HCT116 (cell line): ENCODE results near the gene ACD. TPM values are rescaled to one million over a fixed set of nuclear protein-coding genes. Genes with fewer than 3 reads are reported as not detected.
A peak's percentile ranks its signal among the peaks of the same experiment; 100 is the strongest.

Source experiments
- ATAC-seq: fragments of 200-7000 bp; cut with Tn5 transposase; 2 replicates; pipeline ENCODE4 v1.9.1; 2020; ENCODE audit warnings: mild to moderate bottlenecking, moderate library complexity
- BruUV-seq: library from RNA; stranded (reverse); fragments of 400-500 nt; replicated peaks from 2 replicates; lab custom pipeline; 2021; lab: Mats Ljungman, UMichigan
- CTCF ChIA-PET: fragments of 300-600 bp; sonication (Branson Sonifier 250); formaldehyde crosslinking; loops from one replicate; lab custom pipeline; 2021; ENCODE audit warnings: antibody characterized with exemption; lab: Charles Lee
- POLR2A ChIA-PET: fragments of 300-600, 350-600 bp; sonication (Branson Sonifier 250); formaldehyde crosslinking; loops from one replicate; lab custom pipeline; 2021; ENCODE audit warnings: antibody characterized with exemption; lab: Charles Lee
- RAD21 ChIA-PET, 2 experiments: fragments of 300-600 bp; sonication (Branson Sonifier 250); formaldehyde crosslinking; loops; one replicate each; lab custom pipeline; 2023; ENCODE audit warnings: low total read pairs in 2 of 2; ENCODE audit not compliant: uncharacterized antibody in 2 of 2, unreplicated experiment in 2 of 2, low non-redundant PET in 1 of 2; lab: Charles Lee
- DNase-seq: peaks from one replicate; pipeline ENCODE4 v3.0.0-alpha.2; 2010; ENCODE audit warnings: low read depth, low spot score
- H2AFZ ChIP-seq: fragments of 200-600 bp; shearing (Covaris generic), sonication (generic); 2 replicates; pipeline ENCODE4 v1.6.1; 2017; ENCODE audit warnings: low read depth, mixed run types, mixed read lengths, antibody characterized with exemption, low read length; ENCODE audit not compliant: poor library complexity, severe bottlenecking
- H3K27ac ChIP-seq: 2 replicates; pipeline ENCODE4 v1.5.1; 2012; ENCODE audit warnings: low read depth, low read length
- H3K27me3 ChIP-seq: fragments of 200-600 bp; sonication (generic); 2 replicates; pipeline ENCODE4 v1.6.1; 2016; ENCODE audit warnings: mixed run types, low read length, mixed read lengths; ENCODE audit not compliant: insufficient read depth
- H3K36me3 ChIP-seq, 2 experiments: fragments of 200-500 bp in 1 of 2; fragments of 200-600 bp in 1 of 2; sonication (Bioruptor generic) in 1 of 2; sonication (generic) in 1 of 2; 2 replicates each; pipeline versions ENCODE4 v1.5.1 to v1.6.1; 2014 to 2016; ENCODE audit warnings: low read length in 2 of 2, inconsistent platforms in 1 of 2, mixed read lengths in 1 of 2, mixed run types in 1 of 2; ENCODE audit not compliant: insufficient read depth in 2 of 2, control insufficient read depth in 1 of 2
- H3K4me1 ChIP-seq, 2 experiments: fragments of 200-600 bp in 1 of 2; sonication (generic) in 1 of 2; 2 replicates each; pipeline versions ENCODE4 v1.5.1 to v1.6.1; 2012 to 2017; ENCODE audit warnings: low read length in 2 of 2, inconsistent platforms in 1 of 2, mild to moderate bottlenecking in 1 of 2, mixed read lengths in 1 of 2, mixed run types in 1 of 2, moderate library complexity in 1 of 2; ENCODE audit not compliant: insufficient read depth in 2 of 2, control insufficient read depth in 1 of 2
- H3K4me2 ChIP-seq: fragments of 200-600 bp; sonication (generic); 2 replicates; pipeline ENCODE4 v1.6.1; 2017; ENCODE audit warnings: mixed run types, low read length, mixed read lengths
- H3K4me3 ChIP-seq, 2 experiments: fragments of 200-600 bp in 1 of 2; sonication (generic) in 1 of 2; replicated peaks in 1 of 2; 2 replicates each; pipeline ENCODE4 v1.5.1; 2011 to 2016; ENCODE audit warnings: low read length in 2 of 2, control low read depth in 1 of 2, low read depth in 1 of 2, mild to moderate bottlenecking in 1 of 2, mixed read lengths in 1 of 2, mixed run types in 1 of 2
- H3K79me2 ChIP-seq: fragments of 200-600 bp; sonication (generic); 2 replicates; pipeline ENCODE4 v1.6.1; 2017; ENCODE audit warnings: mild to moderate bottlenecking, mixed run types, low read length, moderate library complexity, mixed read lengths; ENCODE audit not compliant: insufficient read depth
- H3K9ac ChIP-seq: fragments of 200-600 bp; sonication (generic); 2 replicates; pipeline ENCODE4 v1.6.1; 2016; ENCODE audit warnings: low read length, mixed read lengths
- H3K9me2 ChIP-seq: fragments of 200-600 bp; sonication (generic), shearing (Covaris generic); 2 replicates; pipeline ENCODE4 v1.6.1; 2017; ENCODE audit warnings: mixed run types, mild to moderate bottlenecking, moderate library complexity; ENCODE audit not compliant: insufficient read depth
- H3K9me3 ChIP-seq, 2 experiments: fragments of 200-500 bp in 1 of 2; fragments of 200-600 bp in 1 of 2; sonication (Bioruptor generic) in 1 of 2; sonication (generic) in 1 of 2; 2 replicates each; pipeline ENCODE4 v1.6.1; 2014 to 2017; ENCODE audit warnings: low read length in 2 of 2, mixed read lengths in 2 of 2, inconsistent platforms in 1 of 2, low read depth in 1 of 2, mild to moderate bottlenecking in 1 of 2, mixed run types in 1 of 2, moderate library complexity in 1 of 2; ENCODE audit not compliant: control insufficient read depth in 1 of 2, insufficient read depth in 1 of 2
- H4K20me1 ChIP-seq: fragments of 200-600 bp; sonication (generic), shearing (Covaris generic); 2 replicates; pipeline ENCODE4 v1.6.1; 2017; ENCODE audit warnings: mixed run types, mild to moderate bottlenecking, moderate library complexity; ENCODE audit not compliant: insufficient read depth
- ELF1 ChIP-seq: IDR thresholded peaks from 2 replicates; pipeline ENCODE4 v1.6.1; 2012; ENCODE audit warnings: low read depth, borderline replicate concordance
- FOSL1 ChIP-seq: IDR thresholded peaks from 2 replicates; pipeline ENCODE4 v1.6.1; 2012; ENCODE audit warnings: low read depth
- JUND ChIP-seq: IDR thresholded peaks from 2 replicates; pipeline ENCODE4 v1.6.1; 2012
- SRF ChIP-seq: IDR thresholded peaks from 2 replicates; pipeline ENCODE4 v1.6.1; 2012; ENCODE audit warnings: low read depth
- TCF7L2 ChIP-seq: IDR thresholded peaks from 2 replicates; pipeline ENCODE4 v1.7.0; 2011; ENCODE audit warnings: borderline replicate concordance, inconsistent platforms; ENCODE audit not compliant: insufficient read depth, insufficient read length; ENCODE audit errors: extremely low read depth
- intact Hi-C: fragments of 100-400 bp; cut with micrococcal nuclease; formaldehyde crosslinking; loops from 2 replicates; pipeline ENCODE4 v1.10.0; 2022
- total RNA-seq: library from RNA; stranded (reverse); gene quantifications from one replicate; pipeline ENCODE4 v1.2.1, GENCODE V29; 2021; ENCODE audit not compliant: unreplicated experiment
- TF ChIP-seq, protein P1 (sequence below): IDR thresholded peaks from 2 replicates; pipeline ENCODE4 v1.6.1; 2012
- TF ChIP-seq, protein P2 (sequence below): IDR thresholded peaks from 2 replicates; pipeline ENCODE4 v1.6.1; 2012; ENCODE audit warnings: low read depth
- TF ChIP-seq, protein P3 (sequence below), 3 experiments: fragments of 200-600 bp in 1 of 3; sonication (generic) in 1 of 3; IDR thresholded peaks in 2 of 3; conservative IDR thresholded peaks in 1 of 3; 2 replicates each; pipeline ENCODE4 v1.5.1; 2012 to 2017; ENCODE audit warnings: low read depth in 2 of 3, low read length in 2 of 3, antibody characterized with exemption in 1 of 3, borderline replicate concordance in 1 of 3, control low read depth in 1 of 3, mild to moderate bottlenecking in 1 of 3, mixed read lengths in 1 of 3, mixed run types in 1 of 3, moderate library complexity in 1 of 3; ENCODE audit not compliant: insufficient read depth in 1 of 3

ACD gene
- total RNA-seq, 1 experiment from 2014 or later: 53.8 TPM

DNA sequence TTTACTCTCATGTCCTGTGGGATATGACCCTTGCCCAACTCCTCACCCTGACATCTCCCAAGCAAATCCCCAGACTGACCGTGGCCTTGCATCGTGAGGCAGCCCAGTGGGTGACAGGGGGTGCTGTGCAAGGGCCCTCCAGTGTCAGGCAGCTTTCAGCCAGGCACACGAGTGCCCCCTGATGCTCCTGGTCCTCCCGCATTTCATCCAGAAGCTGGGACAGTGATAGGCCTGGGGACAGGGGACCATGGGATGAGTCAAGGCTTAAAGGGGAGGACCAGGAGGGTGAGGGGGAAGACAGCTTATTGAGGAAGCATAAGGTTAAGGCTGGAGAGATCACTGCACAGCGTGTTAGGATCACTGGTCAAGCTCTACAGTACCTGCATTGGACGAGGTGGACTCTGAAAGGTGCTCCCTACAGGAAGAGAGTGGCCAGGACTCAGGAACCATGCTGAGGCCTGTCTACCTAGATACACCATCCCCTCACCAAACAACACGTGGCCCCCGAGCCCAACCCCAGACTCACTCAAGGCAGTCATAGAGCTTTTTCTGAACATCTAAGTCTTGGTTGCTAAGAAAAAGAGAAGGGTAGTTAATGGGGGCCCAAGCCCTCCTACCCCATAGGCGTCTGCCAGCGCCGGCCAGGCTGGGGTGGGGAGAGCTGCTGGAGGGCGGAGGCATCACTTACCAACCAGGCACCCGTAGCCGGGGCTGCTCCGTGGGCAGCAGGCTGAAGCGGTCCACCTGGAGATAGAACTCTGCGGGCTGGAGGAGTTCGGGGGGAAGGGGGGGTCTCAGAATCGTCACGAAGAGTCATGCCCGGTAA is 998 bp downstream of the ACD start:
- CTCF ChIA-PET: interaction anchor here (1.7 kb wide), 1 partner anchor 138 kb away, joined by 6 read pairs; no protein-coding TSS in a partner anchor
- Histone ChIP-seq H3K4me1 (peaks cover 3 to 27% of the 10 kb centered on the region in 2 experiments; a peak in 3 of 4 replicates), H3K27ac (peak overlapping the region; percentile 87), H3K4me3 (peak overlapping the region; percentile 87 to 90), H3K79me2 (peaks cover 19% of the 10 kb centered on the region; the same call in 1 of the 2 replicates), H4K20me1 (no peaks in the 10 kb centered on the region), H3K4me2 (peak overlapping the region; percentile 94), H3K36me3 (peaks cover 0 to 6% of the 10 kb centered on the region in 2 experiments; a peak in 1 of 4 replicates), H3K27me3 (no peaks in the 10 kb centered on the region), H3K9ac (peak overlapping the region; percentile 78), H3K9me2 (no peaks in the 10 kb centered on the region), H3K9me3 (no peaks in the 10 kb centered on the region), H2AFZ (no peak overlapping the region)
- RAD21 ChIA-PET: no interaction called here
- intact Hi-C loops: no loop called here
- TF ChIP-seq TCF7L2: no peak
- TF ChIP-seq FOSL1: no peak
- TF ChIP-seq, protein P1, sequence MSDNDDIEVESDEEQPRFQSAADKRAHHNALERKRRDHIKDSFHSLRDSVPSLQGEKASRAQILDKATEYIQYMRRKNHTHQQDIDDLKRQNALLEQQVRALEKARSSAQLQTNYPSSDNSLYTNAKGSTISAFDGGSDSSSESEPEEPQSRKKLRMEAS: no peak
- no peak for TF ChIP-seq ELF1
- TF ChIP-seq, protein P2, sequence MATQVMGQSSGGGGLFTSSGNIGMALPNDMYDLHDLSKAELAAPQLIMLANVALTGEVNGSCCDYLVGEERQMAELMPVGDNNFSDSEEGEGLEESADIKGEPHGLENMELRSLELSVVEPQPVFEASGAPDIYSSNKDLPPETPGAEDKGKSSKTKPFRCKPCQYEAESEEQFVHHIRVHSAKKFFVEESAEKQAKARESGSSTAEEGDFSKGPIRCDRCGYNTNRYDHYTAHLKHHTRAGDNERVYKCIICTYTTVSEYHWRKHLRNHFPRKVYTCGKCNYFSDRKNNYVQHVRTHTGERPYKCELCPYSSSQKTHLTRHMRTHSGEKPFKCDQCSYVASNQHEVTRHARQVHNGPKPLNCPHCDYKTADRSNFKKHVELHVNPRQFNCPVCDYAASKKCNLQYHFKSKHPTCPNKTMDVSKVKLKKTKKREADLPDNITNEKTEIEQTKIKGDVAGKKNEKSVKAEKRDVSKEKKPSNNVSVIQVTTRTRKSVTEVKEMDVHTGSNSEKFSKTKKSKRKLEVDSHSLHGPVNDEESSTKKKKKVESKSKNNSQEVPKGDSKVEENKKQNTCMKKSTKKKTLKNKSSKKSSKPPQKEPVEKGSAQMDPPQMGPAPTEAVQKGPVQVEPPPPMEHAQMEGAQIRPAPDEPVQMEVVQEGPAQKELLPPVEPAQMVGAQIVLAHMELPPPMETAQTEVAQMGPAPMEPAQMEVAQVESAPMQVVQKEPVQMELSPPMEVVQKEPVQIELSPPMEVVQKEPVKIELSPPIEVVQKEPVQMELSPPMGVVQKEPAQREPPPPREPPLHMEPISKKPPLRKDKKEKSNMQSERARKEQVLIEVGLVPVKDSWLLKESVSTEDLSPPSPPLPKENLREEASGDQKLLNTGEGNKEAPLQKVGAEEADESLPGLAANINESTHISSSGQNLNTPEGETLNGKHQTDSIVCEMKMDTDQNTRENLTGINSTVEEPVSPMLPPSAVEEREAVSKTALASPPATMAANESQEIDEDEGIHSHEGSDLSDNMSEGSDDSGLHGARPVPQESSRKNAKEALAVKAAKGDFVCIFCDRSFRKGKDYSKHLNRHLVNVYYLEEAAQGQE: no peak
- TF ChIP-seq, protein P3, sequence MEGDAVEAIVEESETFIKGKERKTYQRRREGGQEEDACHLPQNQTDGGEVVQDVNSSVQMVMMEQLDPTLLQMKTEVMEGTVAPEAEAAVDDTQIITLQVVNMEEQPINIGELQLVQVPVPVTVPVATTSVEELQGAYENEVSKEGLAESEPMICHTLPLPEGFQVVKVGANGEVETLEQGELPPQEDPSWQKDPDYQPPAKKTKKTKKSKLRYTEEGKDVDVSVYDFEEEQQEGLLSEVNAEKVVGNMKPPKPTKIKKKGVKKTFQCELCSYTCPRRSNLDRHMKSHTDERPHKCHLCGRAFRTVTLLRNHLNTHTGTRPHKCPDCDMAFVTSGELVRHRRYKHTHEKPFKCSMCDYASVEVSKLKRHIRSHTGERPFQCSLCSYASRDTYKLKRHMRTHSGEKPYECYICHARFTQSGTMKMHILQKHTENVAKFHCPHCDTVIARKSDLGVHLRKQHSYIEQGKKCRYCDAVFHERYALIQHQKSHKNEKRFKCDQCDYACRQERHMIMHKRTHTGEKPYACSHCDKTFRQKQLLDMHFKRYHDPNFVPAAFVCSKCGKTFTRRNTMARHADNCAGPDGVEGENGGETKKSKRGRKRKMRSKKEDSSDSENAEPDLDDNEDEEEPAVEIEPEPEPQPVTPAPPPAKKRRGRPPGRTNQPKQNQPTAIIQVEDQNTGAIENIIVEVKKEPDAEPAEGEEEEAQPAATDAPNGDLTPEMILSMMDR (IDR thresholded peaks at IDR 0.05 in 2 of 3, conservative IDR thresholded peaks at IDR 0.05 in 1 of 3; ENCODE audit: borderline replicate concordance in 1 of 3, insufficient read depth in 1 of 3, low read depth in 2 of 3, low read length in 2 of 3): no peak
- no peak for TF ChIP-seq JUND
- no peak for TF ChIP-seq SRF
- no peak for DNase-seq
- BruUV-seq: no TSS peak
- POLR2A ChIA-PET: no interaction called here
- ATAC-seq: no peak
